Psoas muscle (tissue), 8 donors: ENCODE measurements around the gene CELF4. TPM values are rescaled to one million over a fixed set of nuclear protein-coding genes. Genes with fewer than 3 reads are reported as not detected.

ENCODE experiments used
- ATAC-seq, 4 donors: fragments of 200-7000 bp; cut with Tn5 transposase; one replicate each; pipeline ENCODE4 v1.9.1; 2020; ENCODE audit warnings: moderate library complexity in 3 of 4, mild to moderate bottlenecking in 2 of 4
- DNase-seq, 2 donors: peaks; one replicate each; pipeline ENCODE4 v3.0.0-alpha.2; 2020
- H3K27ac ChIP-seq: fragments of 200-600 bp; one replicate; pipeline ENCODE4 v1.8.0; 2022
- H3K27me3 ChIP-seq, 3 donors: fragments of 200-600 bp in 1 of 3; one replicate each; pipeline versions ENCODE4 v1.6.1 to v1.8.0; 2013 to 2022; ENCODE audit warnings: low read length in 2 of 3, mild to moderate bottlenecking in 2 of 3, moderate library complexity in 1 of 3; ENCODE audit not compliant: insufficient read depth in 3 of 3
- H3K36me3 ChIP-seq, 2 donors: fragments of 200-600 bp in 1 of 2; one replicate each; pipeline versions ENCODE4 v1.6.1 to v1.8.0; 2013 to 2022; ENCODE audit warnings: low read depth in 1 of 2, mild to moderate bottlenecking in 1 of 2, moderate library complexity in 1 of 2; ENCODE audit not compliant: insufficient read depth in 1 of 2
- H3K4me1 ChIP-seq: fragments of 200-600 bp; one replicate; pipeline ENCODE4 v1.8.0; 2022
- H3K4me3 ChIP-seq: fragments of 200-600 bp; one replicate; pipeline ENCODE4 v1.8.0; 2022; ENCODE audit warnings: mild to moderate bottlenecking
- H3K9me3 ChIP-seq: fragments of 200-600 bp; one replicate; pipeline ENCODE4 v1.8.0; 2022
- CTCF ChIP-seq: fragments of 200-600 bp; IDR thresholded peaks from one replicate; pipeline ENCODE4 v1.8.0; 2022; ENCODE audit warnings: antibody characterized with exemption
- WGBS, 3 donors: extraction: QIAGEN DNeasy Blood & Tissue Kit; methylation state at CpG; one replicate each; pipeline versions ENCODE4 v1.1.6 to v1.1.7; 2013; 5-methylcytosine and 5-hydroxymethylcytosine counted together
- intact Hi-C, 2 donors: fragments of 100-400 bp; cut with DNase I; formaldehyde crosslinking; loops; one replicate each; pipeline versions ENCODE4 v1.11.0 to v1.14.2; 2022
- polyA plus RNA-seq, 3 donors: library from polyadenylated mRNA; stranded (reverse); fragments of 200-250 nt; gene quantifications; one replicate each; pipeline ENCODE4 v1.2.3, GENCODE V29; 2013
- total RNA-seq, 4 donors: library from RNA; stranded (reverse); fragmentation: NEBNext Ultra II Directional in 2 of 4; extraction: Animal tissue kit (Norgen Biotek cat#: 25700) in 2 of 4; gene quantifications; one replicate each; pipeline versions ENCODE4 v1.2.1 to v1.2.4, GENCODE V29; 2021 to 2023
- donor health status: healthy with polysubstance abuse.
- donor health status: DM: no; HTN: no; CAD: no; lungs with moderate emphysema.
- donor health status: Bipolar disorder and iron deficiency.
- donor health status: healthy.
- donor health status: DM: yes; HTN: yes; CAD: no.
- donor health status: DM: no; HTN: no; CAD: no.
- donor health status: DM: no; HTN: no; CAD: no.
- donor health status: DM: yes; HTN: yes; CAD: no.

The CELF4 gene
- total and polyA plus RNA-seq, 7 donors: 0.17 to 0.28 (median 0.17) TPM; not detected in 3

- Histone ChIP-seq H3K9me3 (no peaks in the 10 kb centered on the region), H3K4me1 (no peaks in the 10 kb centered on the region), H3K27me3 (peaks cover 0 to 37% (median 2%) of the 10 kb centered on the region in 3 donors), H3K27ac (no peak overlapping the region), H3K36me3 (no peaks in the 10 kb centered on the region), H3K4me3 (no peak overlapping the region)
- DNase-seq: no peak
- intact Hi-C loops: no loop called here
- no peak for ATAC-seq
- TF ChIP-seq CTCF: no peak
- 76 to 77% (median 76%) methylated on average over 5 of the region's 5 CpGs for WGBS, 3 donors
Measured at GRCh38 chr18:37546272-37546537, 19.4 kb downstream of the CELF4 start.

GRCh38 chr18:37545461-37546271 is 19.9 kb downstream of the CELF4 start:
- ATAC-seq (peak in 1 of 4 donors; percentile 16), DNase-seq (no peak)
- Histone ChIP-seq H3K4me1 (no peaks in the 10 kb centered on the region), H3K36me3 (no peaks in the 10 kb centered on the region), H3K4me3 (no peak overlapping the region), H3K27me3 (peaks cover 0 to 41% (median 2%) of the 10 kb centered on the region in 3 donors), H3K9me3 (no peaks in the 10 kb centered on the region), H3K27ac (no peak overlapping the region)
- TF ChIP-seq CTCF: no peak
- 70 to 73% (median 71%) methylated on average over 19 of the region's 19 CpGs for WGBS, 3 donors
- intact Hi-C loops: no loop called here

GRCh38 chr18:37544713-37545112 is 20.9 kb downstream of the CELF4 start:
- WGBS, 3 donors: 32 to 39% (median 34%) methylated on average over 5 of the region's 5 CpGs
- ATAC-seq (no peak), DNase-seq (no peak)
- H3K4me1 ChIP-seq: no peaks in the 10 kb centered on the region
- no peak overlapping the region for H3K4me3 ChIP-seq
- no peak overlapping the region for H3K27ac ChIP-seq
- H3K27me3 ChIP-seq: peaks cover 0 to 48% (median 6%) of the 10 kb centered on the region in 3 donors
- intact Hi-C loops: loop anchor here in 1 of 2 donors (5.0 kb wide), 1 partner anchor 57 kb away; no protein-coding TSS in a partner anchor
- no peak for TF ChIP-seq CTCF
- H3K9me3 ChIP-seq: no peaks in the 10 kb centered on the region
- H3K36me3 ChIP-seq: no peaks in the 10 kb centered on the region

- H3K27ac ChIP-seq: no peak overlapping the region
- H3K9me3 ChIP-seq: no peaks in the 10 kb centered on the region
- ATAC-seq: no peak
- no peaks in the 10 kb centered on the region for H3K36me3 ChIP-seq
- no peak overlapping the region for H3K4me3 ChIP-seq
- H3K4me1 ChIP-seq: no peaks in the 10 kb centered on the region
- DNase-seq: no peak
- intact Hi-C loops: loop anchor here in 1 of 2 donors (5.0 kb wide), 1 partner anchor 57 kb away; no protein-coding TSS in a partner anchor
- H3K27me3 ChIP-seq: peaks cover 0 to 51% (median 7%) of the 10 kb centered on the region in 3 donors
- no peak for TF ChIP-seq CTCF
- WGBS, 3 donors: 57 to 59% (median 58%) methylated on average over 10 of the region's 10 CpGs
Measured at GRCh38 chr18:37544217-37544616, 21.4 kb downstream of the CELF4 start.
